Tongue (tissue), 2 donors: ENCODE measurements around the gene CFAP161. TPM values are rescaled to one million over a fixed set of nuclear protein-coding genes. Genes with fewer than 3 reads are reported as not detected.
"Not testable (repeated sequence)": the region's sequence is repeated elsewhere in the genome, so short reads cannot be mapped to it uniquely, and the experiment has no call there.

Experiments used
- DNase-seq: peaks from one replicate; pipeline ENCODE4 v3.0.0-alpha.2; 2015
- total RNA-seq: library from RNA; depleted of rRNA; stranded (reverse); fragments of >200 nt; gene quantifications from one replicate; pipeline ENCODE4 v1.2.3, GENCODE V29; 2014

CFAP161 gene
- total RNA-seq, 1 donor from 2014 or later, result 0.21 TPM

GRCh38 chr15:81107889-81108288 is 26.2 kb upstream of the CFAP161 start:
- DNase-seq, result no peak

- peak; percentile 27 for DNase-seq
Observed at GRCh38 chr15:81108427-81108826, 25.6 kb upstream of the CFAP161 start.

- DNase-seq, result no peak
Observed at GRCh38 chr15:81111018-81111417, 23.1 kb upstream of the CFAP161 start.

- DNase-seq, result no peak
Observed at GRCh38 chr15:81111510-81112470, 22.3 kb upstream of the CFAP161 start.

- no peak for DNase-seq
Observed at GRCh38 chr15:81113204-81113657, 20.8 kb upstream of the CFAP161 start.

GRCh38 chr15:81113861-81114291 is 20.2 kb upstream of the CFAP161 start:
- DNase-seq, result no peak

GRCh38 chr15:81115054-81115939 is 18.8 kb upstream of the CFAP161 start:
- no peak for DNase-seq

- no peak for DNase-seq
Observed at GRCh38 chr15:81117136-81117535, 16.9 kb upstream of the CFAP161 start.

- DNase-seq, result no peak
Observed at GRCh38 chr15:81117581-81117980, 16.5 kb upstream of the CFAP161 start.

- DNase-seq, result no peak
Observed at GRCh38 chr15:81118361-81118760, 15.7 kb upstream of the CFAP161 start.

GRCh38 chr15:81120069-81120468 is 14.0 kb upstream of the CFAP161 start:
- no peak for DNase-seq

- peak; percentile 37 for DNase-seq
Observed at GRCh38 chr15:81126892-81127291, 7.2 kb upstream of the CFAP161 start.

- DNase-seq, result not testable (repeated sequence)
Observed at GRCh38 chr15:81141478-81141877, 7.4 kb downstream of the CFAP161 start.

- no peak for DNase-seq
Observed at GRCh38 chr15:81146006-81146405, 11.9 kb downstream of the CFAP161 start.

GRCh38 chr15:81146466-81146865 is 12.4 kb downstream of the CFAP161 start:
- DNase-seq, result no peak

- no peak for DNase-seq
Observed at GRCh38 chr15:81151389-81151788, 17.3 kb downstream of the CFAP161 start.

GRCh38 chr15:81152339-81152738 is 18.3 kb downstream of the CFAP161 start:
- DNase-seq, result no peak

GRCh38 chr15:81152799-81153198 is 18.7 kb downstream of the CFAP161 start:
- DNase-seq, result no peak

- DNase-seq, result peak; percentile 72
Observed at GRCh38 chr15:81155375-81156218, 21.5 kb downstream of the CFAP161 start.

GRCh38 chr15:81156324-81156723 is 22.3 kb downstream of the CFAP161 start:
- no peak for DNase-seq

- DNase-seq, result peak; percentile 67
Observed at GRCh38 chr15:81157195-81157938, 23.3 kb downstream of the CFAP161 start.
